Measurements from ENCODE around the gene STXBP5L.

STXBP5L gene

GRCh38 chr3:121252676-121253075 is 344.7 kb downstream of the STXBP5L start:
- Histone ChIP-seq H2AK5ac (ENCODE audit: low read length, severe bottlenecking) (no peak overlapping the region), H2AFZ (ENCODE audit: low read depth, low read length) (no peak overlapping the region), H3K4ac (ENCODE audit: low read depth in 1 of 2, low read length in 2 of 2) (no peak overlapping the region), H3K18ac (ENCODE audit: low read depth in 1 of 2, low read length in 2 of 2) (no peak overlapping the region), H3K9ac (ENCODE audit: low read length) (no peak overlapping the region), H3K14ac (ENCODE audit: low read length in 2 of 2) (no peak overlapping the region), H3K9me3 (ENCODE audit: control insufficient read depth, low read length) (no peaks in the 10 kb centered on the region), H3K23ac (ENCODE audit: low read length in 2 of 2) (no peak overlapping the region), H3K4me2 (ENCODE audit: low read length, poor library complexity, severe bottlenecking) (no peak overlapping the region), H2BK15ac (ENCODE audit: low read depth, poor library complexity, severe bottlenecking) (no peak overlapping the region), H3K36me3 (ENCODE audit: control insufficient read depth in 1 of 2, insufficient read depth in 2 of 2, low read depth in 1 of 2, low read length in 2 of 2) (no peaks in the 10 kb centered on the region), H2BK12ac (ENCODE audit: low read length in 2 of 2) (no peak overlapping the region), H3K79me1 (replicated peaks; ENCODE audit: low read length, poor library complexity, severe bottlenecking) (no peaks in the 10 kb centered on the region), H2BK5ac (ENCODE audit: low read depth, low read length, poor library complexity, severe bottlenecking) (no peak overlapping the region), H3K27me3 (ENCODE audit: control insufficient read depth in 1 of 2, insufficient read depth in 1 of 2, low read length in 2 of 2) (no peaks in the 10 kb centered on the region), H3K4me1 (ENCODE audit: control insufficient read depth, insufficient read depth, low read depth, low read length) (no peaks in the 10 kb centered on the region), H3K4me3 (ENCODE audit: insufficient read depth in 1 of 2, low read depth in 1 of 2, low read length in 2 of 2) (no peak overlapping the region), H4K91ac (ENCODE audit: low read length) (no peak overlapping the region), H3K27ac (ENCODE audit: low read length, poor library complexity, severe bottlenecking) (no peak overlapping the region), H2BK120ac (ENCODE audit: low read depth, low read length) (no peak overlapping the region), H4K8ac (ENCODE audit: low read length) (no peak overlapping the region)
- WGBS: 53% methylated on average over 2 of the region's 2 CpGs
- DNase-seq: no peak

GRCh38 chr3:121269389-121269788 is 361.4 kb downstream of the STXBP5L start:
- Histone ChIP-seq H3K18ac (ENCODE audit: low read depth in 1 of 2, low read length in 2 of 2) (no peak overlapping the region), H3K9me3 (ENCODE audit: control insufficient read depth, low read length) (peaks cover 29% of the 10 kb centered on the region), H4K8ac (ENCODE audit: low read length) (no peak overlapping the region), H3K4me2 (ENCODE audit: low read length, poor library complexity, severe bottlenecking) (no peak overlapping the region), H3K27ac (ENCODE audit: low read length, poor library complexity, severe bottlenecking) (no peak overlapping the region), H4K91ac (ENCODE audit: low read length) (no peak overlapping the region), H3K14ac (ENCODE audit: low read length in 2 of 2) (no peak overlapping the region), H3K27me3 (ENCODE audit: control insufficient read depth in 1 of 2, insufficient read depth in 1 of 2, low read length in 2 of 2) (no peaks in the 10 kb centered on the region), H2AFZ (ENCODE audit: low read depth, low read length) (no peak overlapping the region), H3K9ac (ENCODE audit: low read length) (no peak overlapping the region), H2BK12ac (ENCODE audit: low read length in 2 of 2) (no peak overlapping the region), H2AK5ac (ENCODE audit: low read length, severe bottlenecking) (no peak overlapping the region), H3K23ac (ENCODE audit: low read length in 2 of 2) (no peak overlapping the region), H3K36me3 (ENCODE audit: control insufficient read depth in 1 of 2, insufficient read depth in 2 of 2, low read depth in 1 of 2, low read length in 2 of 2) (no peaks in the 10 kb centered on the region), H3K4me3 (ENCODE audit: insufficient read depth in 1 of 2, low read depth in 1 of 2, low read length in 2 of 2) (no peak overlapping the region), H2BK120ac (ENCODE audit: low read depth, low read length) (no peak overlapping the region), H3K79me1 (replicated peaks; ENCODE audit: low read length, poor library complexity, severe bottlenecking) (no peaks in the 10 kb centered on the region), H2BK5ac (ENCODE audit: low read depth, low read length, poor library complexity, severe bottlenecking) (no peak overlapping the region), H3K4ac (ENCODE audit: low read depth in 1 of 2, low read length in 2 of 2) (no peak overlapping the region), H3K4me1 (ENCODE audit: control insufficient read depth, insufficient read depth, low read depth, low read length) (no peaks in the 10 kb centered on the region), H2BK15ac (ENCODE audit: low read depth, poor library complexity, severe bottlenecking) (no peak overlapping the region)
- DNase-seq: no peak
- WGBS: no CpG with 5 or more reads among the region's 1 CpG

DNA sequence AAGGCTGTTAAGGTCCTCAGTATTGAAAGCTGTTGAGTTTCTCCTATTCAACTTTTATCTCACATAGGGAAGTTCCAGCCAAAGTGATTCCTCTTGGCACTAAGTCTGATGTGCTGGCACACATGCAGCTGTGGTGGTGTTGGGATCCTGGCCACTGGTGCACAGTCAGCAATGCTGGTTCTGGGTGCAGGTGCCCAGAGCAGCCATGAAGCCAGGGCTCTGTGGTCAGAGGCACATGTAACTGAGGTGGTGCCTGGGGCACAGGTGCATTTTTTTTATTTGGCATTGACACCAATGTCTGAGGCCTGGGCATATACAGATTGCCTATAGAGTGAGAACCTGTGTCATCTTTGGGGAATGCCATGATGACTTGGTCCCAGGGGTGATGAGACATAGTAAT is 366.4 kb downstream of the STXBP5L start:
- Histone ChIP-seq H3K9me3 (ENCODE audit: control insufficient read depth, low read length) (peaks cover 54% of the 10 kb centered on the region), H3K23ac (ENCODE audit: low read length in 2 of 2) (no peak overlapping the region), H3K9ac (ENCODE audit: low read length) (no peak overlapping the region), H4K91ac (ENCODE audit: low read length) (no peak overlapping the region), H3K79me1 (replicated peaks; ENCODE audit: low read length, poor library complexity, severe bottlenecking) (no peaks in the 10 kb centered on the region), H2AK5ac (ENCODE audit: low read length, severe bottlenecking) (no peak overlapping the region), H2AFZ (ENCODE audit: low read depth, low read length) (no peak overlapping the region), H3K14ac (ENCODE audit: low read length in 2 of 2) (no peak overlapping the region), H2BK120ac (ENCODE audit: low read depth, low read length) (no peak overlapping the region), H2BK5ac (ENCODE audit: low read depth, low read length, poor library complexity, severe bottlenecking) (no peak overlapping the region), H2BK15ac (ENCODE audit: low read depth, poor library complexity, severe bottlenecking) (no peak overlapping the region), H3K27ac (ENCODE audit: low read length, poor library complexity, severe bottlenecking) (no peak overlapping the region), H3K27me3 (ENCODE audit: control insufficient read depth in 1 of 2, insufficient read depth in 1 of 2, low read length in 2 of 2) (no peaks in the 10 kb centered on the region), H2BK12ac (ENCODE audit: low read length in 2 of 2) (no peak overlapping the region), H3K36me3 (ENCODE audit: control insufficient read depth in 1 of 2, insufficient read depth in 2 of 2, low read depth in 1 of 2, low read length in 2 of 2) (no peaks in the 10 kb centered on the region), H3K18ac (ENCODE audit: low read depth in 1 of 2, low read length in 2 of 2) (no peak overlapping the region), H3K4ac (ENCODE audit: low read depth in 1 of 2, low read length in 2 of 2) (no peak overlapping the region), H4K8ac (ENCODE audit: low read length) (no peak overlapping the region), H3K4me3 (ENCODE audit: insufficient read depth in 1 of 2, low read depth in 1 of 2, low read length in 2 of 2) (no peak overlapping the region), H3K4me1 (ENCODE audit: control insufficient read depth, insufficient read depth, low read depth, low read length) (no peaks in the 10 kb centered on the region), H3K4me2 (ENCODE audit: low read length, poor library complexity, severe bottlenecking) (no peak overlapping the region)
- DNase-seq: no peak

DNA sequence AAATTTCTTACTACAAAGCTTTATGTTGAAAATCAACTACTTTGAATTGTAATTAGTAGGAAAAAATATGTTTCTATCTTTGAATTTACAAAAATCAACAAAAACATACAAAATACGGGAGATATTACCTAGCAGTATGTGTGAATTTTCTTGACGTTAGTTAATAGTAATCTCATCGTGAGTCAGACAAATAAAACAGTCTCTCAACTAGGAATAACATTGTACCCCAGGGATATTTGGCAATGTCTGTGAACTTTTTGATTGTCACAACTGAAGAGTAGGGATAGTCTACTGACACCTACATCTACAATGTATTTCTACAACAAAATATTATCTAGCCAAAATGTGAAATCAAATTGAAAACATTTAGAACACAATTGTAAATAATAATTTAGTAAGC is 387.4 kb downstream of the STXBP5L start:
- H4K91ac ChIP-seq (ENCODE audit: low read length): no peak overlapping the region
- H3K4me1 ChIP-seq (ENCODE audit: control insufficient read depth, insufficient read depth, low read depth, low read length): no peaks in the 10 kb centered on the region
- H3K14ac ChIP-seq (ENCODE audit: low read length in 2 of 2): no peak overlapping the region
- no peaks in the 10 kb centered on the region for H3K36me3 ChIP-seq (ENCODE audit: control insufficient read depth in 1 of 2, insufficient read depth in 2 of 2, low read depth in 1 of 2, low read length in 2 of 2)
- no peaks in the 10 kb centered on the region for H3K9me3 ChIP-seq (ENCODE audit: control insufficient read depth, low read length)
- no peak overlapping the region for H3K4me3 ChIP-seq (ENCODE audit: insufficient read depth in 1 of 2, low read depth in 1 of 2, low read length in 2 of 2)
- no peak overlapping the region for H2BK5ac ChIP-seq (ENCODE audit: low read depth, low read length, poor library complexity, severe bottlenecking)
- no peak overlapping the region for H3K23ac ChIP-seq (ENCODE audit: low read length in 2 of 2)
- WGBS: no CpG with 5 or more reads among the region's 3 CpGs
- no peak overlapping the region for H2BK12ac ChIP-seq (ENCODE audit: low read length in 2 of 2)
- H3K27me3 ChIP-seq (ENCODE audit: control insufficient read depth in 1 of 2, insufficient read depth in 1 of 2, low read length in 2 of 2): no peaks in the 10 kb centered on the region
- H2AK5ac ChIP-seq (ENCODE audit: low read length, severe bottlenecking): no peak overlapping the region
- H3K79me1 ChIP-seq (replicated peaks; ENCODE audit: low read length, poor library complexity, severe bottlenecking): no peaks in the 10 kb centered on the region
- no peak overlapping the region for H4K8ac ChIP-seq (ENCODE audit: low read length)
- no peak overlapping the region for H2BK120ac ChIP-seq (ENCODE audit: low read depth, low read length)
- no peak overlapping the region for H2BK15ac ChIP-seq (ENCODE audit: low read depth, poor library complexity, severe bottlenecking)
- no peak overlapping the region for H3K4me2 ChIP-seq (ENCODE audit: low read length, poor library complexity, severe bottlenecking)
- H3K9ac ChIP-seq (ENCODE audit: low read length): no peak overlapping the region
- DNase-seq: no peak
- no peak overlapping the region for H3K18ac ChIP-seq (ENCODE audit: low read depth in 1 of 2, low read length in 2 of 2)
- no peak overlapping the region for H3K4ac ChIP-seq (ENCODE audit: low read depth in 1 of 2, low read length in 2 of 2)
- no peak overlapping the region for H3K27ac ChIP-seq (ENCODE audit: low read length, poor library complexity, severe bottlenecking)
- H2AFZ ChIP-seq (ENCODE audit: low read depth, low read length): no peak overlapping the region

All from mesenchymal stem cell (in vitro differentiated cells and primary cell).